PC-3 (cell line): Measurements from ENCODE around the gene TTBK2. TPM values are rescaled to one million over a fixed set of nuclear protein-coding genes. Genes with fewer than 3 reads are reported as not detected.
A peak's percentile ranks its signal among the peaks of the same experiment; 100 is the strongest.

Experiments used
- ATAC-seq: fragments of 200-7000 bp; cut with Tn5 transposase; 2 replicates; pipeline ENCODE4 v1.9.1; 2020; ENCODE audit warnings: mild to moderate bottlenecking, moderate library complexity
- BruUV-seq: library from RNA; stranded (reverse); fragments of 400-500 nt; replicated peaks from 2 replicates; lab custom pipeline; 2021; lab: Mats Ljungman, UMichigan
- CTCF ChIA-PET: fragments of 300-600 bp; sonication (Branson Sonifier 250); formaldehyde crosslinking; loops from one replicate; lab custom pipeline; 2022; ENCODE audit warnings: antibody characterized with exemption; lab: Charles Lee
- POLR2A ChIA-PET: fragments of 300-600 bp; sonication (Branson Sonifier 250); formaldehyde crosslinking; loops from one replicate; lab custom pipeline; 2022; ENCODE audit warnings: antibody characterized with exemption; ENCODE audit not compliant: unreplicated experiment; lab: Charles Lee
- DNase-seq: peaks from one replicate; pipeline ENCODE4 v3.0.0-alpha.2; 2015
- H2AFZ ChIP-seq: fragments of 300-600 bp; sonication (generic); 2 replicates; pipeline ENCODE4 v1.6.0; 2016; ENCODE audit warnings: antibody characterized with exemption, low read length
- H3F3A ChIP-seq: fragments of 300-600 bp; sonication (generic); one replicate; pipeline ENCODE4 v1.6.0; 2017; ENCODE audit warnings: antibody characterized with exemption, low read length, control low read depth, mild to moderate bottlenecking; ENCODE audit not compliant: unreplicated experiment
- H3K27ac ChIP-seq: fragments of 300-600 bp; sonication (generic); 2 replicates; pipeline ENCODE4 v1.5.1; 2016; ENCODE audit warnings: mild to moderate bottlenecking, low read length
- H3K27me3 ChIP-seq: fragments of 300-600 bp; sonication (generic); 2 replicates; pipeline ENCODE4 v1.6.1; 2016; ENCODE audit warnings: low read length, mixed read lengths
- H3K36me3 ChIP-seq: fragments of 300-600 bp; sonication (generic); 2 replicates; pipeline ENCODE4 v1.6.1; 2016; ENCODE audit warnings: low read depth, mixed run types, low read length, mixed read lengths
- H3K4me1 ChIP-seq: fragments of 300-600 bp; sonication (generic); 2 replicates; pipeline ENCODE4 v1.5.1; 2016; ENCODE audit warnings: low read length; ENCODE audit not compliant: insufficient read depth
- H3K4me2 ChIP-seq: fragments of 300-600 bp; sonication (generic); 2 replicates; pipeline ENCODE4 v1.6.0; 2016; ENCODE audit warnings: low read length
- H3K4me3 ChIP-seq: fragments of 300-600 bp; sonication (generic); 2 replicates; pipeline ENCODE4 v1.5.1; 2016; ENCODE audit warnings: mild to moderate bottlenecking, low read length, mixed read lengths
- H3K79me2 ChIP-seq: fragments of 300-600 bp; sonication (generic); 2 replicates; pipeline ENCODE4 v1.6.1; 2017; ENCODE audit warnings: low read length, mixed read lengths
- H3K9ac ChIP-seq: fragments of 300-600 bp; sonication (generic); 2 replicates; pipeline ENCODE4 v1.6.0; 2016; ENCODE audit warnings: mild to moderate bottlenecking, low read length
- H3K9me2 ChIP-seq: fragments of 300-600 bp; sonication (generic); replicated peaks from 2 replicates; pipeline ENCODE4 v1.6.1; 2016; ENCODE audit warnings: mixed run types, low read length, mixed read lengths
- H3K9me3 ChIP-seq: fragments of 300-600 bp; sonication (generic); 2 replicates; pipeline ENCODE4 v1.6.1; 2016; ENCODE audit warnings: low read length, mixed read lengths
- H4K20me1 ChIP-seq: fragments of 300-600 bp; sonication (generic); 2 replicates; pipeline ENCODE4 v1.6.1; 2016; ENCODE audit warnings: low read length, mixed read lengths
- EZH2 ChIP-seq: fragments of 300-600 bp; sonication (generic); IDR thresholded peaks from one replicate; pipeline ENCODE4 v1.6.1; 2017; ENCODE audit warnings: antibody characterized with exemption, mild to moderate bottlenecking, low read length; ENCODE audit not compliant: unreplicated experiment
- EZH2phosphoT487 ChIP-seq: fragments of 300-600 bp; sonication (generic); IDR thresholded peaks from 2 replicates; pipeline ENCODE4 v1.6.1; 2018; ENCODE audit warnings: mild to moderate bottlenecking, antibody characterized with exemption, low read length, borderline replicate concordance
- intact Hi-C: fragments of 100-400 bp; cut with micrococcal nuclease; formaldehyde crosslinking; loops from 2 replicates; pipeline ENCODE4 v1.9.0; 2023
- total RNA-seq: library from RNA; depleted of rRNA; stranded (reverse); fragments of >200 nt; gene quantifications from 2 replicates; pipeline ENCODE4 v1.2.3, GENCODE V29; 2014
- TF ChIP-seq, protein P1 (sequence below): fragments of 300-600 bp; sonication (generic); conservative IDR thresholded peaks from 2 replicates; pipeline ENCODE4 v1.5.1; 2017; ENCODE audit warnings: antibody characterized with exemption, low read depth, mild to moderate bottlenecking, low read length

TTBK2 gene
- total RNA-seq, 1 experiment from 2014 or later, result 3.5 TPM

DNA sequence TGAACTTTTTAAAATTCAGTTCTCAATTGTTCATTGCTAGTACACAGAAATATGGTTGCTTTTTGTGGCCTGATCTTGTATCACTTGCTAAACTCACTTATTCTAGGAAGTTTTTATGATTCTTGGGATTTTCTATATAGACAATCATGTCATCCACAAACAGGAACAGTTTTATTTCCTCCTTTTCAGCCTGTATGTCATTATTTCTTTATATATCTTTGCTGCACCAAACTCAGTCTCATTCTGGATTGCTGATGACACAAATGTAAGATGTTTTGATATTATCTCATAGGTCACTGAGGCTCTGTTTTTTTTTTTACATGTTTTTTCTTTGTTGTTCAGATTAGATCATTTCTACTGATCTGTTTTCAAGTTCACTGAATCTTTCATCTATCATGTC is 71.7 kb downstream of the TTBK2 start:
- no peaks in the 10 kb centered on the region for H3K9me2 ChIP-seq
- H3K36me3 ChIP-seq, result 0 out of 2 replicates have a peak, but pooled peaks cover 2% of the 10 kb centered on the region
- H3K27me3 ChIP-seq, result no peaks in the 10 kb centered on the region
- H3K27ac ChIP-seq, result no peak overlapping the region
- ChIA-PET CTCF (no interaction called here), POLR2A (no interaction called here)
- no TSS peak for BruUV-seq
- H3K4me3 ChIP-seq, result no peak overlapping the region
- H2AFZ ChIP-seq, result no peak overlapping the region
- intact Hi-C loops, result no loop called here
- H3K4me1 ChIP-seq, result peaks cover 14% of the 10 kb centered on the region
- TF ChIP-seq, protein P1, sequence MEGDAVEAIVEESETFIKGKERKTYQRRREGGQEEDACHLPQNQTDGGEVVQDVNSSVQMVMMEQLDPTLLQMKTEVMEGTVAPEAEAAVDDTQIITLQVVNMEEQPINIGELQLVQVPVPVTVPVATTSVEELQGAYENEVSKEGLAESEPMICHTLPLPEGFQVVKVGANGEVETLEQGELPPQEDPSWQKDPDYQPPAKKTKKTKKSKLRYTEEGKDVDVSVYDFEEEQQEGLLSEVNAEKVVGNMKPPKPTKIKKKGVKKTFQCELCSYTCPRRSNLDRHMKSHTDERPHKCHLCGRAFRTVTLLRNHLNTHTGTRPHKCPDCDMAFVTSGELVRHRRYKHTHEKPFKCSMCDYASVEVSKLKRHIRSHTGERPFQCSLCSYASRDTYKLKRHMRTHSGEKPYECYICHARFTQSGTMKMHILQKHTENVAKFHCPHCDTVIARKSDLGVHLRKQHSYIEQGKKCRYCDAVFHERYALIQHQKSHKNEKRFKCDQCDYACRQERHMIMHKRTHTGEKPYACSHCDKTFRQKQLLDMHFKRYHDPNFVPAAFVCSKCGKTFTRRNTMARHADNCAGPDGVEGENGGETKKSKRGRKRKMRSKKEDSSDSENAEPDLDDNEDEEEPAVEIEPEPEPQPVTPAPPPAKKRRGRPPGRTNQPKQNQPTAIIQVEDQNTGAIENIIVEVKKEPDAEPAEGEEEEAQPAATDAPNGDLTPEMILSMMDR, result no peak
- TF ChIP-seq EZH2phosphoT487 (no peak), EZH2 (no peak)
- no peak overlapping the region for H3K9ac ChIP-seq
- H3K4me2 ChIP-seq, result no peak overlapping the region
- DNase-seq (no peak), ATAC-seq (no peak)
- H3K9me3 ChIP-seq, result no peaks in the 10 kb centered on the region
- H3F3A ChIP-seq, result no peaks in the 10 kb centered on the region
- H4K20me1 ChIP-seq, result no peaks in the 10 kb centered on the region
- no peaks in the 10 kb centered on the region for H3K79me2 ChIP-seq

DNA sequence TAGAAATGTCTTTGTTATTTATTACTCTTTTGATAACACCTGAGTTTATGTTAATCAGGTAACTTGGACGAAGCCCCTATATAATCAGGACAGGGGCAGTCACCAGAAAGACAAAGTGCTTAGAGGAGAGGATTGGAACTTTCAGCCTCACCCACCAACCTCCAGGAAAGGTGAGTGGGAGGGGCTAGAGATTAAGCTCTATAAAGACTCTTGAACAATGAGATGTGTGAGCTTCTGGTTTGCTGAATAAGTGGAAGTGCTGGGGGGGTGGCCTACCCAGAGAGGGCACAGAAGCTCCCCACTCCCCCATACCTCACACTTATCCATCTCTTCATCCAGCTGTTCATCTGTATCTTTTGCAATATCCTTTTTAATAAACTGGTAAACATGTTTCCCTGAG is 73.9 kb downstream of the TTBK2 start:
- DNase-seq, result no peak
- no peaks in the 10 kb centered on the region for H3K79me2 ChIP-seq
- no peak overlapping the region for H3K4me2 ChIP-seq
- TF ChIP-seq EZH2, result no peak
- TF ChIP-seq, protein P1, result no peak
- no peak for TF ChIP-seq EZH2phosphoT487
- no peak for ATAC-seq
- CTCF ChIA-PET, result interaction anchor here (0.6 kb wide), 1 partner anchor 109 kb away, joined by 3 read pairs; no protein-coding TSS in a partner anchor
- no peak overlapping the region for H3K4me3 ChIP-seq
- H3F3A ChIP-seq, result no peaks in the 10 kb centered on the region
- no peaks in the 10 kb centered on the region for H3K9me2 ChIP-seq
- no peak overlapping the region for H3K9ac ChIP-seq
- intact Hi-C loops, result no loop called here
- H2AFZ ChIP-seq, result no peak overlapping the region
- no TSS peak for BruUV-seq
- H4K20me1 ChIP-seq, result no peaks in the 10 kb centered on the region
- peaks cover 14% of the 10 kb centered on the region for H3K4me1 ChIP-seq
- no peaks in the 10 kb centered on the region for H3K27me3 ChIP-seq
- H3K9me3 ChIP-seq, result no peaks in the 10 kb centered on the region
- H3K36me3 ChIP-seq, result 0 out of 2 replicates have a peak, but pooled peaks cover 3% of the 10 kb centered on the region
- POLR2A ChIA-PET, result no interaction called here
- H3K27ac ChIP-seq, result no peak overlapping the region

DNA sequence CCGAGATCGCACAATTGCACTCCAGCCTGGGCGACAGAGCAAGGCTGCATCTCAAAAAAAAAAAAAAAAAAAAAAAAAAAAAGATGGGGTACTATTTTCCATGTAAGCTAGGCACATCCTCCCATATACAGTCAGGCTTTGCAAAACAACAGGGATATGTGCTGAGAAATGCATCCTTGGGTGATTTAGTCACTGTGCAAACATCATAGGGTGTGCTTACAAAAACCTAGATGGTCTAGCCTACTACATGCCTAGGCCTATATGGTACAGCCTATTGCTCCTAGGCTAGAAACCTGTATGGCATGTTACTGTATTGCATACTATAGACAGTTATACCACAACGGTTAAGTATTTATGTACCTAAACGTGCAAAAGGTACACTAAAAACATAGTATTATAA is 75.0 kb downstream of the TTBK2 start:
- no peak for TF ChIP-seq EZH2phosphoT487
- no peak for TF ChIP-seq EZH2
- TF ChIP-seq, protein P1, result no peak
- Histone ChIP-seq H3K4me2 (no peak overlapping the region), H3F3A (no peaks in the 10 kb centered on the region), H3K4me3 (no peak overlapping the region), H3K9me3 (no peaks in the 10 kb centered on the region), H3K4me1 (peaks cover 14% of the 10 kb centered on the region), H4K20me1 (no peaks in the 10 kb centered on the region), H3K9me2 (no peaks in the 10 kb centered on the region), H3K27ac (no peak overlapping the region), H2AFZ (no peak overlapping the region), H3K36me3 (0 out of 2 replicates have a peak, but pooled peaks cover 3% of the 10 kb centered on the region), H3K9ac (no peak overlapping the region), H3K79me2 (no peaks in the 10 kb centered on the region), H3K27me3 (no peaks in the 10 kb centered on the region)
- peak; percentile 100 for ATAC-seq
- POLR2A ChIA-PET, result interaction anchor here (0.7 kb wide), 1 partner anchor 10 kb away, joined by 13 read pairs; no protein-coding TSS in a partner anchor
- peak; percentile 87 for DNase-seq
- CTCF ChIA-PET, result no interaction called here
- no TSS peak for BruUV-seq
- intact Hi-C loops, result no loop called here
